GM12878 (cell line): ENCODE results near the gene FAM163A. TPM values are rescaled to one million over a fixed set of nuclear protein-coding genes. Genes with fewer than 3 reads are reported as not detected.

Source experiments
- ATAC-seq: fragments of 200-7000 bp; cut with Tn5 transposase; 3 replicates; pipeline ENCODE4 v1.9.1; 2020; ENCODE audit warnings: mild to moderate bottlenecking, moderate library complexity
- BruUV-seq: library from RNA; stranded (reverse); fragments of 400-500 nt; replicated peaks from 2 replicates; lab custom pipeline; 2021; lab: Mats Ljungman, UMichigan
- CTCF ChIA-PET: fragments of 300-600 bp; sonication (Branson Sonifier 250); formaldehyde crosslinking; extraction: SDS; loops from one replicate; lab custom pipeline; 2021; ENCODE audit warnings: inconsistent platforms; lab: Yijun Ruan, JAX
- POLR2A ChIA-PET: fragments of 350-600 bp; formaldehyde crosslinking; extraction: SDS; loops from one replicate; lab custom pipeline; 2021; ENCODE audit warnings: inconsistent platforms; lab: Charles Lee
- RAD21 ChIA-PET: fragments of 300-600 bp; sonication (Branson Sonifier 250); formaldehyde crosslinking; loops from one replicate; lab custom pipeline; 2023; ENCODE audit warnings: antibody characterized with exemption; ENCODE audit not compliant: unreplicated experiment; lab: Charles Lee
- SMC1A ChIA-PET: fragments of 300-600 bp; sonication (Branson Sonifier 250); formaldehyde crosslinking; loops from one replicate; lab custom pipeline; 2023; ENCODE audit not compliant: unreplicated experiment, uncharacterized antibody; lab: Charles Lee
- DNase-seq: peaks from one replicate; pipeline ENCODE4 v3.0.0-alpha.2; 2011; ENCODE audit warnings: low read depth, low spot score
- FAIRE-seq: peaks from 3 replicates; lab custom pipeline; 2011; peaks lifted over from hg19 to GRCh38; lab: Jason Lieb, UNC
- H2AFZ ChIP-seq: 2 replicates; pipeline ENCODE4 v1.6.0; 2011; ENCODE audit warnings: low read depth, low read length, control low read depth; ENCODE audit not compliant: control insufficient read depth
- H3K27ac ChIP-seq: 2 replicates; pipeline ENCODE4 v1.5.1; 2011; ENCODE audit warnings: control low read depth; ENCODE audit not compliant: control insufficient read depth, insufficient read depth
- H3K27me3 ChIP-seq, 2 experiments: replicated peaks in 1 of 2; 2 replicates each; pipeline versions ENCODE4 v1.6.0 to v1.6.1; 2011; ENCODE audit warnings: low read length in 1 of 2; ENCODE audit not compliant: control insufficient read depth in 2 of 2, insufficient read depth in 2 of 2
- H3K36me3 ChIP-seq, 2 experiments: 2 replicates each; pipeline ENCODE4 v1.5.1; 2011; ENCODE audit warnings: low read length in 1 of 2; ENCODE audit not compliant: control insufficient read depth in 2 of 2, insufficient read depth in 2 of 2
- H3K4me1 ChIP-seq: 2 replicates; pipeline ENCODE4 v1.6.1; 2011; ENCODE audit warnings: mild to moderate bottlenecking, low read length, moderate library complexity, mixed read lengths; ENCODE audit not compliant: control insufficient read depth, insufficient read depth
- H3K4me2 ChIP-seq: 2 replicates; pipeline ENCODE4 v1.6.0; 2011; ENCODE audit warnings: control low read depth; ENCODE audit not compliant: control insufficient read depth, insufficient read depth
- H3K4me3 ChIP-seq: fragments of 200-600 bp; sonication (generic); 2 replicates; pipeline ENCODE4 v1.5.1; 2016
- H3K79me2 ChIP-seq: 2 replicates; pipeline ENCODE4 v1.6.0; 2011; ENCODE audit warnings: low read length; ENCODE audit not compliant: control insufficient read depth, insufficient read depth
- H3K9ac ChIP-seq: 2 replicates; pipeline ENCODE4 v1.8.0; 2011; ENCODE audit warnings: low read length, control low read depth, mixed read lengths; ENCODE audit not compliant: control insufficient read depth, insufficient read depth
- H3K9me3 ChIP-seq: replicated peaks from 3 replicates; pipeline ENCODE4 v1.5.1; 2011; ENCODE audit warnings: mild to moderate bottlenecking, low read length; ENCODE audit not compliant: control insufficient read depth, insufficient read depth
- H4K20me1 ChIP-seq: 2 replicates; pipeline ENCODE4 v1.6.0; 2011; ENCODE audit not compliant: control insufficient read depth, insufficient read depth
- BHLHE40 ChIP-seq, 2 experiments: fragments of 450-650 bp in 1 of 2; IDR thresholded peaks; 2 replicates each; pipeline ENCODE4 v1.6.1; 2011 to 2017; ENCODE audit warnings: low read depth in 2 of 2, borderline replicate concordance in 1 of 2, improper control_type of control experiment in 1 of 2, low read length in 1 of 2, mild to moderate bottlenecking in 1 of 2
- CBX5 ChIP-seq: sonication (generic); IDR thresholded peaks from 2 replicates; pipeline ENCODE4 v1.6.1; 2016; ENCODE audit warnings: low read depth, moderate library complexity, mild to moderate bottlenecking, inconsistent platforms
- CREM ChIP-seq: IDR thresholded peaks from 2 replicates; pipeline ENCODE4 v1.6.1; 2014; ENCODE audit warnings: antibody characterized with exemption, low read depth
- NFXL1 ChIP-seq: fragments of 450-650 bp; IDR thresholded peaks from 2 replicates; pipeline ENCODE4 v1.6.1; 2017; ENCODE audit warnings: antibody characterized with exemption, mild to moderate bottlenecking, borderline replicate concordance
- RELA ChIP-seq: fragments of 450-650 bp; IDR thresholded peaks from 2 replicates; pipeline ENCODE4 v1.8.0; 2014; ENCODE audit warnings: borderline replicate concordance; ENCODE audit not compliant: partially characterized antibody
- SPI1 ChIP-seq: IDR thresholded peaks from 2 replicates; pipeline ENCODE4 v1.6.1; 2011; ENCODE audit warnings: low read depth, mild to moderate bottlenecking, low read length, moderate library complexity, borderline replicate concordance; ENCODE audit not compliant: insufficient read depth
- STAT1 ChIP-seq: fragments of 450-650 bp; conservative IDR thresholded peaks from 2 replicates; pipeline ENCODE4 v1.6.1; 2014; ENCODE audit warnings: antibody characterized with exemption, mild to moderate bottlenecking
- WGBS: methylation state at CpG from one replicate; pipeline ENCODE4 v1.1.6; 2016; ENCODE audit warnings: low lambda C conversion rate; ENCODE audit not compliant: insufficient replicate concordance, insufficient coverage; ENCODE audit errors: missing lambda C conversion rate; 5-methylcytosine and 5-hydroxymethylcytosine counted together
- in situ Hi-C: fragments of 300-500 bp; cut with MboI; formaldehyde crosslinking; loops from 9 replicates; pipeline ENCODE4 v1.14.3; 2018; ENCODE audit warnings: mixed read lengths
- intact Hi-C: fragments of 100-400 bp; cut with micrococcal nuclease; formaldehyde crosslinking; loops from one replicate; pipeline ENCODE4 v1.14.2; 2022; ENCODE audit not compliant: unreplicated experiment
- polyA plus RNA-seq, 11 experiments: library from polyadenylated mRNA; depleted of rRNA in 4 of 11; unstranded in 6 of 11; stranded (reverse) in 5 of 11; fragments of >200 nt; fragmentation: Nextera tagmentation in 4 of 11; fragmentation: Illumina TruSeq in 1 of 11; extraction: Ambion mirVana in 4 of 11; extraction: Trizol in 1 of 11; gene quantifications; 1 replicate in 1 of 11; 2 replicates in 10 of 11; pipeline versions ENCODE4 v1.2.1 to v1.2.3, GENCODE V29; 2011 to 2016; ENCODE audit warnings: inconsistent platforms in 2 of 11, missing spikeins in 2 of 11, low read depth in 1 of 11
- total RNA-seq, 4 experiments: library from RNA; depleted of rRNA in 3 of 4; stranded (reverse); fragments of >200 nt in 3 of 4; fragmentation: Illumina TruSeq in 1 of 4; extraction: Trizol in 1 of 4; gene quantifications; 2 replicates each; pipeline versions ENCODE4 v1.2.1 to v1.2.3, GENCODE V29; 2013 to 2021
- TF ChIP-seq, protein P1 (sequence below): IDR thresholded peaks from 2 replicates; pipeline ENCODE4 v1.6.1; 2012; ENCODE audit warnings: low read depth, low read length, improper control_type of control experiment
- TF ChIP-seq, protein P2 (sequence below): fragments of 450-650 bp; IDR thresholded peaks from 2 replicates; pipeline ENCODE4 v1.6.1; 2017; ENCODE audit warnings: low read depth, mild to moderate bottlenecking, moderate library complexity

FAM163A gene
- total and polyA plus RNA-seq, 10 of the 15 experiments (the other 5 are each of a cell fraction or from before 2014, with no cell fraction given) = not detected

DNA sequence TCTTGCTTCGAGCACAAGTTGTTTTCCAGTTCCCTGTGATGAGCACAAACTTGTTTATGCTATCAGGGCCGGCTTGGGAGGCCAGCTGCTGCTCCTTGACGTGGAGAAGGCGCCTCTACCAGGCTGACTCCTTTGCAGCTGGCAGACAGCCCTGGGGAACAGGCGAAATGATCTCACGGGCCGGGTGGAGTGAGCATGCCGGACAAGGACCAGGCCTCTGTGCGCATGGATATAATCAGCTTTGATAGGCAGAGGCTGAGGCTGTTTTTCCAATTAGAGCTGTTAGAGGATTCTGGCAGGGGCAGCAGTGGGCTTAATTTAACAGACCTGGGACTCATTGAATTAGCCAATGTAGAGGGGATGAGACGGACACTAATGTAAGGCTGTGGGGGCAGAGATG lies 38.9 kb downstream of the FAM163A start:
- in situ Hi-C loops = no loop called here
- ChIA-PET POLR2A (no interaction called here), RAD21 (interaction anchor here (0.8 kb wide), 1 partner anchor 28 kb away, joined by 3 read pairs; no protein-coding TSS in a partner anchor)
- H3K9me3 ChIP-seq = no peaks in the 10 kb centered on the region
- no peak overlapping the region for H3K4me2 ChIP-seq
- no peak overlapping the region for H3K9ac ChIP-seq
- no peak for ATAC-seq
- H4K20me1 ChIP-seq = no peaks in the 10 kb centered on the region
- no peaks in the 10 kb centered on the region for H3K36me3 ChIP-seq
- FAIRE-seq = no peak
- intact Hi-C loops = no loop called here
- no TSS peak for BruUV-seq
- 24% methylated on average over 10 of the region's 10 CpGs for WGBS
- no peak overlapping the region for H3K4me3 ChIP-seq
- H2AFZ ChIP-seq = no peak overlapping the region
- TF ChIP-seq BHLHE40 (IDR thresholded peaks at IDR 0.05; ENCODE audit: borderline replicate concordance in 1 of 2, low read depth in 2 of 2, low read length in 1 of 2) = no peak
- no peak for TF ChIP-seq STAT1
- no peak for TF ChIP-seq NFXL1
- no peak for TF ChIP-seq RELA
- no peak for TF ChIP-seq CREM
- TF ChIP-seq, protein P1, sequence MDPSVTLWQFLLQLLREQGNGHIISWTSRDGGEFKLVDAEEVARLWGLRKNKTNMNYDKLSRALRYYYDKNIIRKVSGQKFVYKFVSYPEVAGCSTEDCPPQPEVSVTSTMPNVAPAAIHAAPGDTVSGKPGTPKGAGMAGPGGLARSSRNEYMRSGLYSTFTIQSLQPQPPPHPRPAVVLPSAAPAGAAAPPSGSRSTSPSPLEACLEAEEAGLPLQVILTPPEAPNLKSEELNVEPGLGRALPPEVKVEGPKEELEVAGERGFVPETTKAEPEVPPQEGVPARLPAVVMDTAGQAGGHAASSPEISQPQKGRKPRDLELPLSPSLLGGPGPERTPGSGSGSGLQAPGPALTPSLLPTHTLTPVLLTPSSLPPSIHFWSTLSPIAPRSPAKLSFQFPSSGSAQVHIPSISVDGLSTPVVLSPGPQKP = no peak
- TF ChIP-seq, protein P2, sequence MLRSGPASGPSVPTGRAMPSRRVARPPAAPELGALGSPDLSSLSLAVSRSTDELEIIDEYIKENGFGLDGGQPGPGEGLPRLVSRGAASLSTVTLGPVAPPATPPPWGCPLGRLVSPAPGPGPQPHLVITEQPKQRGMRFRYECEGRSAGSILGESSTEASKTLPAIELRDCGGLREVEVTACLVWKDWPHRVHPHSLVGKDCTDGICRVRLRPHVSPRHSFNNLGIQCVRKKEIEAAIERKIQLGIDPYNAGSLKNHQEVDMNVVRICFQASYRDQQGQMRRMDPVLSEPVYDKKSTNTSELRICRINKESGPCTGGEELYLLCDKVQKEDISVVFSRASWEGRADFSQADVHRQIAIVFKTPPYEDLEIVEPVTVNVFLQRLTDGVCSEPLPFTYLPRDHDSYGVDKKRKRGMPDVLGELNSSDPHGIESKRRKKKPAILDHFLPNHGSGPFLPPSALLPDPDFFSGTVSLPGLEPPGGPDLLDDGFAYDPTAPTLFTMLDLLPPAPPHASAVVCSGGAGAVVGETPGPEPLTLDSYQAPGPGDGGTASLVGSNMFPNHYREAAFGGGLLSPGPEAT = no peak
- no peak for TF ChIP-seq SPI1
- no peak for TF ChIP-seq CBX5
- TF ChIP-seq, all 136 proteins: peak for 0
- Histone ChIP-seq H3K27ac (no peak overlapping the region), H3K79me2 (no peaks in the 10 kb centered on the region), H3K4me1 (no peaks in the 10 kb centered on the region), H3K27me3 (peaks cover 0 to 1% of the 10 kb centered on the region in 2 experiments; a peak in 1 of 4 replicates)
- no peak for DNase-seq
- ChIA-PET SMC1A (no interaction called here), CTCF (interaction anchor here (2.2 to 3.8 kb wide), 3 partner anchors 28 to 33 kb away, joined by 8 to 11 read pairs (median 10); no protein-coding TSS in a partner anchor)
